ENCODE data around the gene DOCK1. TPM values are rescaled to one million over a fixed set of nuclear protein-coding genes. Genes with fewer than 3 reads are reported as not detected.

Gene DOCK1
- total and polyA plus RNA-seq, 2 donors from 2014 or later: 15.8 to 81.7 TPM

- intact Hi-C loops (cut with DNase I): no loop called here
Measured at GRCh38 chr10:126902157-126902556, 3.1 kb upstream of the DOCK1 start.

GRCh38 chr10:126903656-126904360, 1.4 kb upstream of the DOCK1 start:
- H3K4me1 ChIP-seq (ENCODE audit: control insufficient read depth in 2 of 3, insufficient read depth in 2 of 3, low read depth in 1 of 3, low read length in 3 of 3): peaks cover 0 to 10% (median 6%) of the 10 kb centered on the region in 3 donors
- H3K27me3 ChIP-seq (ENCODE audit: control insufficient read depth, insufficient read depth, low read length): no peaks in the 10 kb centered on the region
- no peak overlapping the region for H3K27ac ChIP-seq (ENCODE audit: low read depth in 2 of 2, low read length in 2 of 2)
- no peak overlapping the region for H3K4me3 ChIP-seq (ENCODE audit: low read length in 3 of 3)
- H3K9ac ChIP-seq (ENCODE audit: low read length in 3 of 3): peak overlapping the region in 1 of 3 donors; percentile 15
- intact Hi-C loops (cut with DNase I): no loop called here
- H3K9me3 ChIP-seq (ENCODE audit: control insufficient read depth in 2 of 3, insufficient read depth in 1 of 3, low read length in 3 of 3): no peaks in the 10 kb centered on the region
- no peak for FAIRE-seq
- no peak for DNase-seq
- no peaks in the 10 kb centered on the region for H3K36me3 ChIP-seq (ENCODE audit: control insufficient read depth in 2 of 3, insufficient read depth in 3 of 3, low read length in 3 of 3)
- TF ChIP-seq, protein P1, sequence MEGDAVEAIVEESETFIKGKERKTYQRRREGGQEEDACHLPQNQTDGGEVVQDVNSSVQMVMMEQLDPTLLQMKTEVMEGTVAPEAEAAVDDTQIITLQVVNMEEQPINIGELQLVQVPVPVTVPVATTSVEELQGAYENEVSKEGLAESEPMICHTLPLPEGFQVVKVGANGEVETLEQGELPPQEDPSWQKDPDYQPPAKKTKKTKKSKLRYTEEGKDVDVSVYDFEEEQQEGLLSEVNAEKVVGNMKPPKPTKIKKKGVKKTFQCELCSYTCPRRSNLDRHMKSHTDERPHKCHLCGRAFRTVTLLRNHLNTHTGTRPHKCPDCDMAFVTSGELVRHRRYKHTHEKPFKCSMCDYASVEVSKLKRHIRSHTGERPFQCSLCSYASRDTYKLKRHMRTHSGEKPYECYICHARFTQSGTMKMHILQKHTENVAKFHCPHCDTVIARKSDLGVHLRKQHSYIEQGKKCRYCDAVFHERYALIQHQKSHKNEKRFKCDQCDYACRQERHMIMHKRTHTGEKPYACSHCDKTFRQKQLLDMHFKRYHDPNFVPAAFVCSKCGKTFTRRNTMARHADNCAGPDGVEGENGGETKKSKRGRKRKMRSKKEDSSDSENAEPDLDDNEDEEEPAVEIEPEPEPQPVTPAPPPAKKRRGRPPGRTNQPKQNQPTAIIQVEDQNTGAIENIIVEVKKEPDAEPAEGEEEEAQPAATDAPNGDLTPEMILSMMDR (IDR thresholded peaks at IDR 0.05; ENCODE audit: borderline replicate concordance, extremely low read depth, insufficient read depth): no peak

More at GRCh38 chr10:126902157-126902556, 3.1 kb upstream of the DOCK1 start:
- TF ChIP-seq, protein P1 (IDR thresholded peaks at IDR 0.05; ENCODE audit: borderline replicate concordance, extremely low read depth, insufficient read depth): no peak
- peak in 1 of 5 donors; percentile 82 for DNase-seq
- Histone ChIP-seq H3K9ac (ENCODE audit: low read length in 3 of 3) (no peak overlapping the region), H3K4me1 (ENCODE audit: control insufficient read depth in 2 of 3, insufficient read depth in 2 of 3, low read depth in 1 of 3, low read length in 3 of 3) (peaks cover 0 to 10% (median 6%) of the 10 kb centered on the region in 3 donors), H3K27ac (ENCODE audit: low read depth in 2 of 2, low read length in 2 of 2) (no peak overlapping the region), H3K36me3 (ENCODE audit: control insufficient read depth in 2 of 3, insufficient read depth in 3 of 3, low read length in 3 of 3) (no peaks in the 10 kb centered on the region), H3K27me3 (ENCODE audit: control insufficient read depth, insufficient read depth, low read length) (no peaks in the 10 kb centered on the region), H3K9me3 (ENCODE audit: control insufficient read depth in 2 of 3, insufficient read depth in 1 of 3, low read length in 3 of 3) (no peaks in the 10 kb centered on the region), H3K4me3 (ENCODE audit: low read length in 3 of 3) (no peak overlapping the region)
- FAIRE-seq: no peak

DNA sequence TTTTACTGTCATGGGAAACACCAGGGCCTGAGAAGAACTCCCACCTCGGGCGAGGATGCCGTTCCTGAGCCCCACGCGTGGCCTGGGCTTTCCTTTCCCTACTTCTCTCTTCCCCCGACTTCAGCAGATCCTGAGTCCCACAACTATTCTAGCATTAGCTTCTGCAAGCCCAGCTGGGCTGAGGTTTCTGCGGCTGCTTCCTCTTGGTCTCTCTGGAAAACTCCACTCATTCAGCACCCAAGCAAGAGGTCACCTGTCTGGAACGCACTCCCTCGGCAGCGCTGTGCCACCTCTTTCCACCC, 761 bp upstream of the DOCK1 start:
- Histone ChIP-seq H3K9ac (ENCODE audit: low read length in 3 of 3) (peak overlapping the region; percentile 30 to 48 (median 31)), H3K36me3 (ENCODE audit: control insufficient read depth in 2 of 3, insufficient read depth in 3 of 3, low read length in 3 of 3) (no peaks in the 10 kb centered on the region), H3K4me3 (ENCODE audit: low read length in 3 of 3) (peak overlapping the region; percentile 41 to 67 (median 65)), H3K27me3 (ENCODE audit: control insufficient read depth, insufficient read depth, low read length) (no peaks in the 10 kb centered on the region), H3K9me3 (ENCODE audit: control insufficient read depth in 2 of 3, insufficient read depth in 1 of 3, low read length in 3 of 3) (no peaks in the 10 kb centered on the region), H3K4me1 (ENCODE audit: control insufficient read depth in 2 of 3, insufficient read depth in 2 of 3, low read depth in 1 of 3, low read length in 3 of 3) (peaks cover 0 to 10% (median 6%) of the 10 kb centered on the region in 3 donors), H3K27ac (ENCODE audit: low read depth in 2 of 2, low read length in 2 of 2) (peak overlapping the region in 1 of 2 donors; percentile 35)
- intact Hi-C loops (cut with DNase I): no loop called here
- FAIRE-seq: no peak
- DNase-seq: no peak
- TF ChIP-seq, protein P1 (IDR thresholded peaks at IDR 0.05; ENCODE audit: borderline replicate concordance, extremely low read depth, insufficient read depth): no peak
